ENCODE results near the gene RHOT1. TPM values are rescaled to one million over a fixed set of nuclear protein-coding genes. Genes with fewer than 3 reads are reported as not detected.

The RHOT1 gene
- total RNA-seq, 1 experiment from 2014 or later: 24.4 TPM

- H3T11ph ChIP-seq (ENCODE audit: low read length): no peak overlapping the region
- TF ChIP-seq CTCF (conservative IDR thresholded peaks at IDR 0.05): no peak
- no peak overlapping the region for H3K14ac ChIP-seq (ENCODE audit: insufficient read depth, low read length)
- no peak overlapping the region for H4K91ac ChIP-seq (ENCODE audit: insufficient read length, low read depth, low read length)
- H3K4me1 ChIP-seq (ENCODE audit: insufficient read depth, low read length): no peaks in the 10 kb centered on the region
- H2BK120ac ChIP-seq (ENCODE audit: low read depth, low read length, poor library complexity, severe bottlenecking): no peak overlapping the region
- no peak overlapping the region for H2BK5ac ChIP-seq (ENCODE audit: insufficient read length, low read length)
- H3K56ac ChIP-seq (ENCODE audit: insufficient read length, low read depth, low read length): no peak overlapping the region
- no peaks in the 10 kb centered on the region for H3K79me1 ChIP-seq (ENCODE audit: insufficient read depth, low read depth, low read length, poor library complexity, severe bottlenecking)
- Mint-ChIP-seq H3K36me3 (ENCODE audit: insufficient read depth in 1 of 3, low read depth in 3 of 3) (peaks cover 3 to 26% (median 15%) of the 10 kb centered on the region in 3 experiments; a peak in 4 of 7 replicates), H3K4me1 (no peaks in the 10 kb centered on the region), H3K27me3 (ENCODE audit: low read depth) (no peaks in the 10 kb centered on the region), H3K4me3 (no peak overlapping the region), H3K9me3 (no peaks in the 10 kb centered on the region), H3K27ac (no peak overlapping the region)
- no CpG with 5 or more reads among the region's 3 CpGs for WGBS (ENCODE audit: extremely low coverage, insufficient read length, low lambda C conversion rate)
- no peaks in the 10 kb centered on the region for H3K9me3 ChIP-seq (ENCODE audit: control insufficient read depth, low read depth, low read length)
- no peak overlapping the region for H3K27ac ChIP-seq (ENCODE audit: insufficient read length, low read depth, low read length)
- no peak overlapping the region for H3K9ac ChIP-seq (ENCODE audit: extremely low read depth, insufficient read length, low read length)
- no peak overlapping the region for H2BK15ac ChIP-seq (ENCODE audit: low read depth, low read length)
- H2AFZ ChIP-seq (ENCODE audit: low read length): no peak overlapping the region
- H3K27me3 ChIP-seq (ENCODE audit: insufficient read depth, low read length): no peaks in the 10 kb centered on the region
- no peak overlapping the region for H2BK12ac ChIP-seq (ENCODE audit: insufficient read length, low read depth, low read length)
- H2BK20ac ChIP-seq (ENCODE audit: low read depth, low read length, poor library complexity, severe bottlenecking): no peak overlapping the region
- no peaks in the 10 kb centered on the region for H3K23me2 ChIP-seq (ENCODE audit: insufficient read length, low read depth, low read length, poor library complexity, severe bottlenecking)
- H3K23ac ChIP-seq (ENCODE audit: insufficient read length, low read depth, low read length): no peak overlapping the region
- H3K18ac ChIP-seq (ENCODE audit: insufficient read length, low read depth, low read length): no peak overlapping the region
- no peaks in the 10 kb centered on the region for H4K20me1 ChIP-seq (ENCODE audit: control insufficient read depth, insufficient read depth, insufficient read length)
- H4K5ac ChIP-seq (ENCODE audit: insufficient read length, low read depth, low read length): no peak overlapping the region
- H3K4me2 ChIP-seq (ENCODE audit: insufficient read depth, insufficient read length, low read length): no peak overlapping the region
- no peak overlapping the region for H4K8ac ChIP-seq (replicated peaks; ENCODE audit: insufficient read length, low read depth, low read length)
- H3K4ac ChIP-seq (ENCODE audit: low read depth, low read length): no peak overlapping the region
- DNase-seq: no peak
- H2AK5ac ChIP-seq (ENCODE audit: insufficient read length, low read length): no peak overlapping the region
- H3K79me2 ChIP-seq (ENCODE audit: insufficient read depth, low read length): no peaks in the 10 kb centered on the region
These were observed 45.0 kb downstream of the RHOT1 start for GRCh38 chr17:32187271-32187670.

Data from H9 (cell line).